Measurements from ENCODE around the gene CDC5L. TPM values are rescaled to one million over a fixed set of nuclear protein-coding genes. Genes with fewer than 3 reads are reported as not detected.

CDC5L gene
- total RNA-seq, 1 experiment from 2014 or later, result 23.8 TPM

GRCh38 chr6:44423306-44423705, 35.8 kb downstream of the CDC5L start:
- DNase-seq, result no peak
- TF ChIP-seq CTCF (IDR thresholded peaks at IDR 0.05; ENCODE audit: insufficient read depth in 1 of 2, low read depth in 1 of 2, low read length in 1 of 2, severe bottlenecking in 1 of 2, unreplicated experiment in 1 of 2), result no peak
- Mint-ChIP-seq H3K4me3 (ENCODE audit: unreplicated experiment) (no peak overlapping the region), H3K36me3 (ENCODE audit: insufficient read depth, unreplicated experiment) (peaks cover 73% of the 10 kb centered on the region), H3K9me3 (ENCODE audit: unreplicated experiment) (no peaks in the 10 kb centered on the region), H3K4me1 (ENCODE audit: low read depth, unreplicated experiment) (peaks cover 6% of the 10 kb centered on the region), H3K27ac (ENCODE audit: unreplicated experiment) (no peak overlapping the region), H3K27me3 (ENCODE audit: insufficient read depth, unreplicated experiment) (no peaks in the 10 kb centered on the region)
- no TSS peak for BruUV-seq (replicated peaks)
- intact Hi-C loops (cut with micrococcal nuclease; ENCODE audit: unreplicated experiment), result no loop called here
- no peaks in the 10 kb centered on the region for H3K4me1 ChIP-seq
- no peak overlapping the region for H3K4me3 ChIP-seq (ENCODE audit: low read depth, low read length)
- H3K36me3 ChIP-seq (ENCODE audit: control insufficient read depth, insufficient read depth, low read length), result peaks cover 1% of the 10 kb centered on the region; the same call in 1 of the 2 replicates
- ChIA-PET POLR2A (no interaction called here), CTCF (no interaction called here)
- H3K27me3 ChIP-seq (replicated peaks; ENCODE audit: control insufficient read depth, insufficient read depth, low read length), result no peaks in the 10 kb centered on the region
- H3K9me3 ChIP-seq, result no peaks in the 10 kb centered on the region

- Histone ChIP-seq H3K27me3 (replicated peaks; ENCODE audit: control insufficient read depth, insufficient read depth, low read length) (no peaks in the 10 kb centered on the region), H3K9me3 (no peaks in the 10 kb centered on the region), H3K4me3 (ENCODE audit: low read depth, low read length) (no peak overlapping the region), H3K4me1 (no peaks in the 10 kb centered on the region), H3K36me3 (ENCODE audit: control insufficient read depth, insufficient read depth, low read length) (no peaks in the 10 kb centered on the region)
- no peaks in the 10 kb centered on the region for H3K9me3 Mint-ChIP-seq (ENCODE audit: unreplicated experiment)
- ChIA-PET CTCF (no interaction called here), POLR2A (no interaction called here)
- H3K4me3 Mint-ChIP-seq (ENCODE audit: unreplicated experiment), result no peak overlapping the region
- no peak for TF ChIP-seq CTCF (IDR thresholded peaks at IDR 0.05; ENCODE audit: insufficient read depth in 1 of 2, low read depth in 1 of 2, low read length in 1 of 2, severe bottlenecking in 1 of 2, unreplicated experiment in 1 of 2)
- H3K36me3 Mint-ChIP-seq (ENCODE audit: insufficient read depth, unreplicated experiment), result peaks cover 57% of the 10 kb centered on the region
- H3K4me1 Mint-ChIP-seq (ENCODE audit: low read depth, unreplicated experiment), result peaks cover 2% of the 10 kb centered on the region
- intact Hi-C loops (cut with micrococcal nuclease; ENCODE audit: unreplicated experiment), result no loop called here
- H3K27me3 Mint-ChIP-seq (ENCODE audit: insufficient read depth, unreplicated experiment), result no peaks in the 10 kb centered on the region
- BruUV-seq (replicated peaks), result no TSS peak
- no peak overlapping the region for H3K27ac Mint-ChIP-seq (ENCODE audit: unreplicated experiment)
- no peak for DNase-seq
Observed at GRCh38 chr6:44425951-44426350, 38.4 kb downstream of the CDC5L start.

GRCh38 chr6:44428682-44429081, 41.2 kb downstream of the CDC5L start:
- POLR2A ChIA-PET, result interaction anchor here (0.5 to 0.6 kb wide), 2 partner anchors 131 to 761 kb away, joined by 3 read pairs; no protein-coding TSS in a partner anchor
- no TSS peak for BruUV-seq (replicated peaks)
- H3K4me3 ChIP-seq (ENCODE audit: low read depth, low read length), result no peak overlapping the region
- DNase-seq, result no peak
- no peaks in the 10 kb centered on the region for H3K9me3 ChIP-seq
- H3K4me1 ChIP-seq, result no peaks in the 10 kb centered on the region
- H3K27me3 ChIP-seq (replicated peaks; ENCODE audit: control insufficient read depth, insufficient read depth, low read length), result no peaks in the 10 kb centered on the region
- Mint-ChIP-seq H3K9me3 (ENCODE audit: unreplicated experiment) (no peaks in the 10 kb centered on the region), H3K4me1 (ENCODE audit: low read depth, unreplicated experiment) (no peaks in the 10 kb centered on the region), H3K27me3 (ENCODE audit: insufficient read depth, unreplicated experiment) (no peaks in the 10 kb centered on the region), H3K27ac (ENCODE audit: unreplicated experiment) (no peak overlapping the region), H3K4me3 (ENCODE audit: unreplicated experiment) (no peak overlapping the region), H3K36me3 (ENCODE audit: insufficient read depth, unreplicated experiment) (peaks cover 49% of the 10 kb centered on the region)
- intact Hi-C loops (cut with micrococcal nuclease; ENCODE audit: unreplicated experiment), result no loop called here
- no peaks in the 10 kb centered on the region for H3K36me3 ChIP-seq (ENCODE audit: control insufficient read depth, insufficient read depth, low read length)
- CTCF ChIA-PET, result interaction anchor here (0.6 to 1.2 kb wide), 3 partner anchors 37 to 47 kb away, joined by 3 to 6 read pairs (median 6); no protein-coding TSS in a partner anchor
- no peak for TF ChIP-seq CTCF (IDR thresholded peaks at IDR 0.05; ENCODE audit: insufficient read depth in 1 of 2, low read depth in 1 of 2, low read length in 1 of 2, severe bottlenecking in 1 of 2, unreplicated experiment in 1 of 2)
